ENCODE measurements around the gene HPX. TPM values are rescaled to one million over a fixed set of nuclear protein-coding genes. Genes with fewer than 3 reads are reported as not detected.

HPX gene
- polyA plus RNA-seq, 2 of the 4 experiments (the other 2 are of a cell fraction): 0.66 to 0.70 TPM

DNA sequence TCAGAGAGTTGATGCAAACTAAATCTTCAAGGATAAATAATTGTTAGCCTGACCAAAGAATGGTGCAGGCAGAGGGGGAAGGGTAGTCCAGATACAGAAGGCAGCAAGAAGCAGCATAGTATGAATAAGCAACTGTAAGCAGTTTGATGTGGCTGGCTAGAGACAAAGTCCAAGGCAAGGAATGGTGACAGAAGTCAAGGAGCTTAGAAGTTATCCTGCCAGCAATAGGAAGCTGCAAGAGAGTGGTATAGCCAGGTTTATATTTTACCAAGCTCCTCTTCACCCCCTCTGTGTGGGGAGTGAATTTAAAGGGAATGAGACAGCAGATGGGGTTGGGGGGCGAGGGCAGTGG lies 18.3 kb upstream of the HPX start:
- CTCF ChIA-PET: interaction anchor here (1.0 to 2.0 kb wide), 4 partner anchors 16 to 80 kb away, joined by 3 to 7 read pairs (median 4); no protein-coding TSS in a partner anchor
- WGBS (ENCODE audit: missing lambda C conversion rate): 38% methylated on average over 1 of the region's 1 CpG
- H3K4me1 ChIP-seq: no peaks in the 10 kb centered on the region

GRCh38 chr11:6458352-6459098 lies 17.7 kb upstream of the HPX start:
- ATAC-seq (no peak), DNase-seq (ENCODE audit: low read depth in 1 of 2, low spot score in 1 of 2) (no peak), FAIRE-seq (no peak)
- no peaks in the 10 kb centered on the region for H3K4me1 ChIP-seq
- POLR2A ChIA-PET: no interaction called here
- H3K4me2 ChIP-seq: no peak overlapping the region
- no peak overlapping the region for H3K4me3 ChIP-seq
- CTCF ChIA-PET: interaction anchor here (1.0 to 1.7 kb wide), 2 partner anchors 25 to 80 kb away, joined by 3 to 6 read pairs; no protein-coding TSS in a partner anchor
- TF ChIP-seq CHD4 (IDR thresholded peaks at IDR 0.05; ENCODE audit: borderline replicate concordance) (no peak), EHMT2 (IDR thresholded peaks at IDR 0.05; ENCODE audit: low read depth) (no peak)
- H3K27ac ChIP-seq: no peak overlapping the region
- H3K9me3 ChIP-seq: no peaks in the 10 kb centered on the region
- 64% methylated on average over 2 of the region's 2 CpGs for WGBS (ENCODE audit: missing lambda C conversion rate)

More for the DNA sequence above, 18.3 kb upstream of the HPX start:
- FAIRE-seq (no peak), ATAC-seq (no peak), DNase-seq (ENCODE audit: low read depth in 1 of 2, low spot score in 1 of 2) (no peak)
- POLR2A ChIA-PET: no interaction called here
- no peak overlapping the region for H3K4me3 ChIP-seq
- no peaks in the 10 kb centered on the region for H3K9me3 ChIP-seq
- no peak overlapping the region for H3K27ac ChIP-seq
- H3K4me2 ChIP-seq: no peak overlapping the region
- TF ChIP-seq KDM5A (IDR thresholded peaks at IDR 0.05) (no peak), ZSCAN20 (CRISPR knock-in tag; IDR thresholded peaks at IDR 0.05) (no peak)

DNA sequence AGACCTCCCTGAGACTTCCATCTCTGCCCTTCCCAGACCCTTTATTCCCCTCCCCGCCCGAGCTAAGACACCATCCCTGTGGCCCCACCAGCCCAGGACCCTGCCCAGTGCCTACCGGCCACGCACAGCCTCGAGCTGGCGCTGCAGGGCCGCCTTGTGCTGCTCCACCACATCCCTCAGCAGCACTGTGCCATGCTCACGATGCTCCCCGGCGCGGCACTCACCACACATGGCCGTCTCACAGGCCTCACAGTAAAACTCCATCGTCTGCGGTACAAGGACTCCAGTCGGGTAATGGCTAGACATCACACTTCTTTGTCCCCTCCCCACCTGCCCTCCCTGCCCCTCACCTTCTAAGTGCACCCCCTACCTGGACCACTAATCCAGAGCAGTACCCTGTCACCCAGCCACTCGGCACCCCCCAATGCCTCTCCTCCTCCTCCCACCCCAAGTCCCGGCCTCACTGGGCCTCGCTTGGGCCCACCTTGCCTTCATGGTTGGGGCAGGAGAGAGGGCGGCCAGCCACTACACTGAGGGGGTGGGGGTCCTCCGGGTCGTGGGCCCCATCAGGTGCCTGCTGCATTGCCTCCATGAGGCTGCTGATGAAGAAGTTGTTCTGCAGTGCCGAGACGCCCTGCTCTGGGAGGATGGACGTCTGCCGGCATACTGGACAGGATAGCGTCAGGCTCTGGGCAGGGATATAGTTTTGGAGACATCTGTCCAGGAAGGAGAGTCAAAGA lies 17.0 kb upstream of the HPX start:
- 85% methylated on average over 23 of the region's 26 CpGs for WGBS (ENCODE audit: missing lambda C conversion rate)
- CTCF ChIA-PET: interaction anchor here (1.2 to 1.7 kb wide), 2 partner anchors 13 to 79 kb away, joined by 3 to 6 read pairs; no protein-coding TSS in a partner anchor
- H3K4me3 ChIP-seq: no peak overlapping the region

GRCh38 chr11:6456361-6457073 lies 15.7 kb upstream of the HPX start:
- no peak; a peak in 1 of 6 replicates for ATAC-seq
- Histone ChIP-seq H3K9me3 (no peaks in the 10 kb centered on the region), H3K4me1 (no peaks in the 10 kb centered on the region), H3K27ac (no peak overlapping the region), H3K4me3 (no peak overlapping the region), H3K4me2 (no peak overlapping the region)
- no peak for TF ChIP-seq HOXB5 (CRISPR knock-in tag; IDR thresholded peaks at IDR 0.05)
- TF ChIP-seq RAD21 (conservative IDR thresholded peaks at IDR 0.05 in 1 of 2, IDR thresholded peaks at IDR 0.05 in 1 of 2): no peak
- TF ChIP-seq, protein P1, sequence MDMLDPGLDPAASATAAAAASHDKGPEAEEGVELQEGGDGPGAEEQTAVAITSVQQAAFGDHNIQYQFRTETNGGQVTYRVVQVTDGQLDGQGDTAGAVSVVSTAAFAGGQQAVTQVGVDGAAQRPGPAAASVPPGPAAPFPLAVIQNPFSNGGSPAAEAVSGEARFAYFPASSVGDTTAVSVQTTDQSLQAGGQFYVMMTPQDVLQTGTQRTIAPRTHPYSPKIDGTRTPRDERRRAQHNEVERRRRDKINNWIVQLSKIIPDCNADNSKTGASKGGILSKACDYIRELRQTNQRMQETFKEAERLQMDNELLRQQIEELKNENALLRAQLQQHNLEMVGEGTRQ (IDR thresholded peaks at IDR 0.05): no peak
- TF ChIP-seq ESRRA (IDR thresholded peaks at IDR 0.05; ENCODE audit: borderline replicate concordance, low read length): no peak
- TF ChIP-seq POLR2AphosphoS2 (conservative IDR thresholded peaks at IDR 0.05; ENCODE audit: low read length): no peak
- no peak for TF ChIP-seq HEYL (CRISPR knock-in tag; IDR thresholded peaks at IDR 0.05)
- TF ChIP-seq POLR2A (IDR thresholded peaks at IDR 0.05; ENCODE audit: low read length): no peak
- no peak for TF ChIP-seq JUNB (IDR thresholded peaks at IDR 0.05)
- no peak for TF ChIP-seq HES2 (IDR thresholded peaks at IDR 0.05)
- no peak for TF ChIP-seq E2F6 (IDR thresholded peaks at IDR 0.05; ENCODE audit: borderline replicate concordance, low read depth)
- no peak for DNase-seq (ENCODE audit: low read depth in 1 of 2, low spot score in 1 of 2)
- POLR2A ChIA-PET: no interaction called here
- 95% methylated on average over 41 of the region's 56 CpGs for WGBS (ENCODE audit: missing lambda C conversion rate)
- CTCF ChIA-PET: interaction anchor here (1.0 to 2.1 kb wide), 3 partner anchors 9 to 12 kb away, joined by 3 to 7 read pairs (median 3); no protein-coding TSS in a partner anchor
- FAIRE-seq: no peak

More for the DNA sequence above, 17.0 kb upstream of the HPX start:
- POLR2A ChIA-PET: no interaction called here
- H3K4me1 ChIP-seq: no peaks in the 10 kb centered on the region
- no peak for ATAC-seq
- TF ChIP-seq FOXS1 (CRISPR knock-in tag; IDR thresholded peaks at IDR 0.05): no peak
- no peak for TF ChIP-seq PBX3 (IDR thresholded peaks at IDR 0.05)
- no peak for TF ChIP-seq NR3C1 (IDR thresholded peaks at IDR 0.05)
- no peak for TF ChIP-seq HDAC2 (IDR thresholded peaks at IDR 0.05)
- no peak for TF ChIP-seq POLR2AphosphoS2 (conservative IDR thresholded peaks at IDR 0.05; ENCODE audit: low read length)
- no peak for TF ChIP-seq ZSCAN20 (CRISPR knock-in tag; IDR thresholded peaks at IDR 0.05)
- no peak for TF ChIP-seq FOSB (CRISPR knock-in tag; IDR thresholded peaks at IDR 0.05)
- no peak for TF ChIP-seq NPAS2 (CRISPR knock-in tag; IDR thresholded peaks at IDR 0.05; ENCODE audit: borderline replicate concordance)
- TF ChIP-seq HES2 (IDR thresholded peaks at IDR 0.05): no peak
- H3K4me2 ChIP-seq: no peak overlapping the region
- no peak for DNase-seq (ENCODE audit: low read depth in 1 of 2, low spot score in 1 of 2)
- H3K27ac ChIP-seq: no peak overlapping the region
- no peak for FAIRE-seq
- H3K9me3 ChIP-seq: no peaks in the 10 kb centered on the region
